Mesenchymal stem cell (in vitro differentiated cells and primary cell): ENCODE results near the gene RHOBTB3.

Source experiments
- DNase-seq: peaks from one replicate; pipeline ENCODE4 v3.0.0-alpha.2; 2013
- H2AFZ ChIP-seq: one replicate; pipeline ENCODE4 v1.6.1; 2013; ENCODE audit warnings: low read depth, mild to moderate bottlenecking, control low read depth, inconsistent platforms, low read length, moderate library complexity
- H2AK5ac ChIP-seq: 2 replicates; pipeline ENCODE4 v1.6.1; 2013; ENCODE audit warnings: low read length, moderate library complexity, mild to moderate bottlenecking, inconsistent platforms; ENCODE audit not compliant: severe bottlenecking
- H2BK120ac ChIP-seq: one replicate; pipeline ENCODE4 v1.6.1; 2013; ENCODE audit warnings: low read depth, mild to moderate bottlenecking, inconsistent platforms, low read length, moderate library complexity
- H2BK12ac ChIP-seq, 2 experiments: one replicate each; pipeline ENCODE4 v1.6.1; 2013; ENCODE audit warnings: inconsistent platforms in 2 of 2, low read length in 2 of 2, mild to moderate bottlenecking in 2 of 2, moderate library complexity in 2 of 2, control low read depth in 1 of 2
- H2BK15ac ChIP-seq: one replicate; pipeline ENCODE4 v1.6.1; 2013; ENCODE audit warnings: mild to moderate bottlenecking, low read depth, inconsistent platforms; ENCODE audit not compliant: poor library complexity, severe bottlenecking
- H2BK5ac ChIP-seq: 2 replicates; pipeline ENCODE4 v1.6.1; 2013; ENCODE audit warnings: low read depth, mild to moderate bottlenecking, low read length, control low read depth, inconsistent platforms; ENCODE audit not compliant: poor library complexity, severe bottlenecking
- H3K14ac ChIP-seq, 2 experiments: one replicate each; pipeline ENCODE4 v1.6.1; 2013; ENCODE audit warnings: inconsistent platforms in 2 of 2, low read length in 2 of 2, control low read depth in 1 of 2, mild to moderate bottlenecking in 1 of 2, moderate library complexity in 1 of 2
- H3K18ac ChIP-seq, 2 experiments: one replicate each; pipeline ENCODE4 v1.6.1; 2013; ENCODE audit warnings: inconsistent platforms in 2 of 2, low read length in 2 of 2, control low read depth in 1 of 2, low read depth in 1 of 2, mild to moderate bottlenecking in 1 of 2
- H3K23ac ChIP-seq, 2 experiments: one replicate each; pipeline ENCODE4 v1.6.1; 2013; ENCODE audit warnings: inconsistent platforms in 2 of 2, low read length in 2 of 2, mild to moderate bottlenecking in 2 of 2, moderate library complexity in 2 of 2, control low read depth in 1 of 2
- H3K27ac ChIP-seq: 2 replicates; pipeline ENCODE4 v1.5.1; 2013; ENCODE audit warnings: mild to moderate bottlenecking, moderate library complexity, low read length, control low read depth, inconsistent platforms; ENCODE audit not compliant: poor library complexity, severe bottlenecking
- H3K27me3 ChIP-seq, 2 experiments: 2 replicates each; pipeline versions ENCODE4 v1.6.1 to v1.7.0; 2013; ENCODE audit warnings: low read length in 2 of 2, mild to moderate bottlenecking in 2 of 2, moderate library complexity in 2 of 2, control low read depth in 1 of 2, inconsistent platforms in 1 of 2; ENCODE audit not compliant: control insufficient read depth in 1 of 2, insufficient read depth in 1 of 2
- H3K36me3 ChIP-seq, 2 experiments: 2 replicates each; pipeline versions ENCODE4 v1.6.1 to v1.7.0; 2013; ENCODE audit warnings: low read length in 2 of 2, control low read depth in 1 of 2, inconsistent platforms in 1 of 2, low read depth in 1 of 2, mild to moderate bottlenecking in 1 of 2; ENCODE audit not compliant: insufficient read depth in 2 of 2, control insufficient read depth in 1 of 2
- H3K4ac ChIP-seq, 2 experiments: one replicate each; pipeline ENCODE4 v1.6.1; 2013; ENCODE audit warnings: inconsistent platforms in 2 of 2, low read length in 2 of 2, mild to moderate bottlenecking in 2 of 2, moderate library complexity in 2 of 2, control low read depth in 1 of 2, low read depth in 1 of 2
- H3K4me1 ChIP-seq: 2 replicates; pipeline ENCODE4 v1.6.1; 2013; ENCODE audit warnings: low read depth, low read length, control low read depth; ENCODE audit not compliant: control insufficient read depth, insufficient read depth
- H3K4me2 ChIP-seq: 2 replicates; pipeline ENCODE4 v1.6.1; 2013; ENCODE audit warnings: low read length, mild to moderate bottlenecking, inconsistent platforms; ENCODE audit not compliant: poor library complexity, severe bottlenecking
- H3K4me3 ChIP-seq, 2 experiments: 2 replicates each; pipeline versions ENCODE4 v1.5.1 to v1.7.0; 2013; ENCODE audit warnings: low read length in 2 of 2, mild to moderate bottlenecking in 2 of 2, control low read depth in 1 of 2, low read depth in 1 of 2; ENCODE audit not compliant: insufficient read depth in 1 of 2
- H3K79me1 ChIP-seq: replicated peaks from 2 replicates; pipeline ENCODE4 v1.6.1; 2013; ENCODE audit warnings: mild to moderate bottlenecking, control low read depth, low read length, inconsistent platforms; ENCODE audit not compliant: poor library complexity, severe bottlenecking
- H3K9ac ChIP-seq: 2 replicates; pipeline ENCODE4 v1.7.0; 2013; ENCODE audit warnings: mild to moderate bottlenecking, low read length, moderate library complexity
- H3K9me3 ChIP-seq: 2 replicates; pipeline ENCODE4 v1.7.0; 2013; ENCODE audit warnings: mild to moderate bottlenecking, low read length; ENCODE audit not compliant: control insufficient read depth
- H4K8ac ChIP-seq: one replicate; pipeline ENCODE4 v1.6.1; 2013; ENCODE audit warnings: inconsistent platforms, mild to moderate bottlenecking, low read length, moderate library complexity
- H4K91ac ChIP-seq: one replicate; pipeline ENCODE4 v1.6.1; 2013; ENCODE audit warnings: mild to moderate bottlenecking, low read length, inconsistent platforms
- WGBS: methylation state at CpG from one replicate; pipeline ENCODE4 v1.1.7; 2013; ENCODE audit warnings: mixed read lengths; 5-methylcytosine and 5-hydroxymethylcytosine counted together

The RHOBTB3 gene

DNA sequence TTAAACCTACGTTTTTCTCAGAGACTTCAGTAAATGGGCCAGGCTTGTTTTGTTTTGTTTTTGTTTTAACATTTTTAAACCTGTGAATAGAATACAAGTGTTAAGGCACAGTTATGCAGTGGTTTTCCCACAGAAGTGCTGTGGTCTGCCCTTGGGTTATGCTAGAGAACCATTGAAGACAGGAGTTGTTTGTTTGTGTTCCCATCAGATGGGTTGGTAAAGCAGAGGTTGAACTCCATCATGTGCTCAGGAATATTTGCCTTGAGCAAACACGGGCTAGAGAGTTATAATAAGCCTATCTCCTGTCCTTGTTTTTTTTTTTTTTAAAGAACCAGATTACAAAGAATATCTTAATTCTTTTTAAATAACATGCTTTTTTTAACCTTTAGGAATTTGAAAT lies 28.5 kb downstream of the RHOBTB3 start:
- no peak overlapping the region for H4K91ac ChIP-seq
- H4K8ac ChIP-seq: no peak overlapping the region
- H3K36me3 ChIP-seq: peaks cover 9 to 55% of the 10 kb centered on the region in 2 experiments
- H3K27ac ChIP-seq: peak overlapping the region; percentile 97
- no peak overlapping the region for H2BK120ac ChIP-seq
- H3K79me1 ChIP-seq: peaks cover 8% of the 10 kb centered on the region
- no peak overlapping the region for H3K18ac ChIP-seq
- H2AFZ ChIP-seq: no peak overlapping the region
- peak overlapping the region; percentile 76 for H3K9ac ChIP-seq
- H2AK5ac ChIP-seq: peak overlapping the region; percentile 87
- peak; percentile 83 for DNase-seq
- no peak overlapping the region for H3K4me2 ChIP-seq
- no peak overlapping the region for H3K4me3 ChIP-seq
- H2BK15ac ChIP-seq: peak overlapping the region; percentile 18
- no peak overlapping the region for H3K4ac ChIP-seq
- no peaks in the 10 kb centered on the region for H3K9me3 ChIP-seq
- H3K4me1 ChIP-seq: peaks cover 19% of the 10 kb centered on the region
- peak overlapping the region; percentile 74 for H2BK5ac ChIP-seq
- H2BK12ac ChIP-seq: no peak overlapping the region
- WGBS: 63% methylated on average over 1 of the region's 2 CpGs
- H3K27me3 ChIP-seq: no peaks in the 10 kb centered on the region
- H3K14ac ChIP-seq: no peak overlapping the region
- H3K23ac ChIP-seq: no peak overlapping the region

DNA sequence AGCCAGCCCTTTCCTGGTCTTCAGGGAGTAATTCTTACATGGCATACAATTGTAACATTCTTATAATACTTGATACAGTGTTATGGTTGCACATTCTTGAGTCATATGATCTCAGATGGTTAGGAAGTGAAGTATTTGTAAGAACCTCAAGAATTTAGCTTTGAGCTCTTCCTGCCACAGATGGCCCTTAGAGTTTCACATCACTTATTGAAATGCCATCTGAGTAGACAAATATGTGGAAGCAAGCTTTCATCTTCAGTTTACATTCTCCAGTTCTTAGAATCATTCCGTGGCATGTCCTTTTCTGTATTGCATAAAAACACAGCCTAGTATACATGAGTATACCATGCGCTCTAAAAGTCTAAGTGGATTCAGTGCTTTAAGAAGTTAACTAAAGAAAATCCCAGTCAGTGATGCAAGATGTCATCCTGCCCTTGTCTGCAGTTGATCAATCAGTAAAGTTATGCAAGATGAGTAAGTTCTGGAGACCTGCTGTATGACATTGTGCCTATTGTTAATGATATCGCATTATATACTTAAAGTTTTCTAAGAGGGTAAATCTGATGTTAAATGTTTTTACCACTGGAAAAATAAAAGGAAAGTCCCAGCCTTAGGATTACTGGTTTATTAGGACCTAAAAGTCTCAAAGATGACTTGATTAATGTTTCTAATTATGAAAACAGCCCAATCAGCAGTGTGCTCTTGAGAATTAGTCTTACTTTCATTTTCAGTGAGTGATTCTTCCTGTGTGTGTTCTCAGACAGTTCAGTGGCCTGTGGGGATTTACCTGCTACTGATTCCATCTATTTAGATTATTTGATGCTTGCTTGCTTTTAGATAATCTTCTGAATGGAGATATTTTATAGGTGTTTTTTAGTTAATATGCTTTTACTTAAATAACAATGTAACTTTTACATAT lies 29.4 kb downstream of the RHOBTB3 start:
- Histone ChIP-seq H3K18ac (no peak overlapping the region), H4K8ac (no peak overlapping the region), H3K4me3 (peak overlapping the region in 1 of 2 experiments; percentile 66), H2AFZ (no peak overlapping the region), H3K9me3 (no peaks in the 10 kb centered on the region), H3K9ac (peak overlapping the region; percentile 76), H2BK120ac (no peak overlapping the region), H3K27me3 (no peaks in the 10 kb centered on the region), H3K27ac (peak overlapping the region; percentile 100), H2AK5ac (no peak overlapping the region), H4K91ac (no peak overlapping the region), H3K4me1 (peaks cover 19% of the 10 kb centered on the region), H3K23ac (no peak overlapping the region), H2BK5ac (peak overlapping the region; percentile 93), H3K36me3 (peaks cover 9 to 56% of the 10 kb centered on the region in 2 experiments), H2BK12ac (no peak overlapping the region), H3K4ac (no peak overlapping the region), H3K79me1 (peaks cover 8% of the 10 kb centered on the region), H2BK15ac (no peak overlapping the region), H3K4me2 (no peak overlapping the region), H3K14ac (no peak overlapping the region)
- 0% methylated on average over 1 of the region's 3 CpGs for WGBS
- peak; percentile 96 for DNase-seq

DNA sequence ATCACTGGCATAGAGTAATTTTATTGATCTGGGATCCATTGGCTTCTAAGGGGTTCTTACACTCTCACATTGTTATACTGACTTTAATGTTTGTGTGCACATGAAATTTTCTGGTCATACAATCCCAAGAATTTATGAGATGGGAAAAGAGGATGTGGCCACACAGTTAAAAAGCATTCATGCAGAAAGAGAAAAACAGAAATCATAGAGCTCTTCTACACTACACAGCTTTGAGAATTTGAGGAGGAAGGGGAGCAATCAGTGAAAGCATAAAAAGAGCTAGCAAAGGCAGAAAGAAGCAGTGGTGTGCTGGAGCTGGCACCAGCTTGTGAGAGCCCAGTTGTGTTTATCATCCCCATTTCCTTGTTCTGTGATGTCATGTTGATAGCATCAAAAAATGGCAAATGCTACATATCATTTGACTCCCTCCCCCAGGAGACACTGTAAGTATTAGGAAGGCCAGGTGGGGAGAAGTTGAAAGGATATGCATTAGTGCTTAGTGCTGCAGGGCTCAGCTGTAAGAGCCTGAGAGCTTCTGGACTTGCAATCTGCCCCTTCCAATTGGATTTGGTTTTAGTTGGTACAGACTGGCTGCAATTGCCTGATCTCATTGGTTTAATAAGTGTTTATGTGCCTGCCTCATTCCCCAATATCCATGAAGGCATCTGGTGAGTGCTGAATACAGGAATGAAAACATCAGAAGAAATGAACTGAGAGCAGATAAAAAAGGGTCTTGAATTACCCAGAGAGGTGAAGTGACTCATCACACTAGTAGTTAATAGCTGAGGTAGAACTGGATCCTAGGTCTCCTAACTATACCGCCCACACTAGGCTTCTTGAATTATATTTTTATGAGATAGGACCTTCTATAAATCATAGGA lies 30.9 kb downstream of the RHOBTB3 start:
- H4K8ac ChIP-seq: peak overlapping the region; percentile 41
- peak overlapping the region; percentile 18 to 76 for H3K18ac ChIP-seq
- WGBS: no CpG with 5 or more reads among the region's 1 CpG
- no peaks in the 10 kb centered on the region for H3K9me3 ChIP-seq
- H2BK12ac ChIP-seq: no peak overlapping the region
- H3K4me1 ChIP-seq: peaks cover 19% of the 10 kb centered on the region
- H3K4me2 ChIP-seq: peak overlapping the region; percentile 12
- no peak overlapping the region for H2BK120ac ChIP-seq
- H3K79me1 ChIP-seq: peaks cover 14% of the 10 kb centered on the region
- H3K27me3 ChIP-seq: no peaks in the 10 kb centered on the region
- H3K36me3 ChIP-seq: peaks cover 17 to 50% of the 10 kb centered on the region in 2 experiments
- peak overlapping the region; percentile 35 for H3K9ac ChIP-seq
- H2AFZ ChIP-seq: no peak overlapping the region
- no peak overlapping the region for H3K23ac ChIP-seq
- H3K14ac ChIP-seq: no peak overlapping the region
- no peak overlapping the region for H2BK15ac ChIP-seq
- peak; percentile 44 for DNase-seq
- H2BK5ac ChIP-seq: peak overlapping the region; percentile 83
- H3K4ac ChIP-seq: peak overlapping the region in 1 of 2 experiments; percentile 13
- peak overlapping the region; percentile 100 for H3K27ac ChIP-seq
- no peak overlapping the region for H4K91ac ChIP-seq
- H3K4me3 ChIP-seq: no peak overlapping the region
- peak overlapping the region; percentile 85 for H2AK5ac ChIP-seq

DNA sequence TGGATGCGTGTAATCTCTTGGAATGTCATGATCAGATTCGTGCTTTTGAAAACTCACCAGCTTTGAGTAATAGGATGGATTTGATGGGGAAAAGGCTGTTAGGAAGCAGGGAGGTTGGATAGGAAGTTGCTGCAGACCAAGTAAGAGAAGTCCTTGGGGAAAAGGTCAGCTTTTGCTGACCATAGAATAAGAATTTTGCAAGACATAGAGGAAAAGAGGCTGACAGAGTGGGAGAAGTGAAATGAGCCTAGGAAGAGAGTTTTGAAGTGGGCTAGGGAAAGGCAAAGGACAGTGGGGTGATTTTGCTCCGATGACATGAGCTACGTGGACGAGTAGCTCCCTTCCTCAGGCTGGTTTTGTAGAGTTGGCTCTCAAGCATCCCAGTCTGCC lies 31.5 kb downstream of the RHOBTB3 start:
- H4K8ac ChIP-seq: no peak overlapping the region
- H3K36me3 ChIP-seq: peaks cover 19 to 46% of the 10 kb centered on the region in 2 experiments
- no peak overlapping the region for H2AFZ ChIP-seq
- H3K27ac ChIP-seq: peak overlapping the region; percentile 100
- no peak overlapping the region for H2BK120ac ChIP-seq
- no peak overlapping the region for H3K4me3 ChIP-seq
- H3K27me3 ChIP-seq: no peaks in the 10 kb centered on the region
- H3K18ac ChIP-seq: no peak overlapping the region
- peaks cover 14% of the 10 kb centered on the region for H3K79me1 ChIP-seq
- no peak overlapping the region for H4K91ac ChIP-seq
- H2BK5ac ChIP-seq: peak overlapping the region; percentile 83
- no peak overlapping the region for H3K9ac ChIP-seq
- 83% methylated on average over 5 of the region's 5 CpGs for WGBS
- no peak for DNase-seq
- H3K14ac ChIP-seq: no peak overlapping the region
- no peak overlapping the region for H3K23ac ChIP-seq
- H3K9me3 ChIP-seq: no peaks in the 10 kb centered on the region
- H3K4me1 ChIP-seq: peaks cover 19% of the 10 kb centered on the region
- no peak overlapping the region for H3K4me2 ChIP-seq
- H3K4ac ChIP-seq: no peak overlapping the region
- H2AK5ac ChIP-seq: peak overlapping the region; percentile 85
- H2BK15ac ChIP-seq: no peak overlapping the region
- peak overlapping the region in 1 of 2 experiments; percentile 45 for H2BK12ac ChIP-seq
